HG02852 (cell line): Measurements from ENCODE around the gene GOLGA6L6.
A peak's percentile ranks its signal among the peaks of the same experiment; 100 is the strongest.
"Not testable (repeated sequence)": the region's sequence is repeated elsewhere in the genome, so short reads cannot be mapped to it uniquely, and the experiment has no call there.

Experiments used
- ATAC-seq: cut with Tn5 transposase; IDR thresholded peaks from one replicate; pipeline ENCODE4 v1.9.1; 2021; ENCODE audit warnings: mild to moderate bottlenecking, moderate library complexity; ENCODE audit not compliant: unreplicated experiment

The GOLGA6L6 gene, protein sequence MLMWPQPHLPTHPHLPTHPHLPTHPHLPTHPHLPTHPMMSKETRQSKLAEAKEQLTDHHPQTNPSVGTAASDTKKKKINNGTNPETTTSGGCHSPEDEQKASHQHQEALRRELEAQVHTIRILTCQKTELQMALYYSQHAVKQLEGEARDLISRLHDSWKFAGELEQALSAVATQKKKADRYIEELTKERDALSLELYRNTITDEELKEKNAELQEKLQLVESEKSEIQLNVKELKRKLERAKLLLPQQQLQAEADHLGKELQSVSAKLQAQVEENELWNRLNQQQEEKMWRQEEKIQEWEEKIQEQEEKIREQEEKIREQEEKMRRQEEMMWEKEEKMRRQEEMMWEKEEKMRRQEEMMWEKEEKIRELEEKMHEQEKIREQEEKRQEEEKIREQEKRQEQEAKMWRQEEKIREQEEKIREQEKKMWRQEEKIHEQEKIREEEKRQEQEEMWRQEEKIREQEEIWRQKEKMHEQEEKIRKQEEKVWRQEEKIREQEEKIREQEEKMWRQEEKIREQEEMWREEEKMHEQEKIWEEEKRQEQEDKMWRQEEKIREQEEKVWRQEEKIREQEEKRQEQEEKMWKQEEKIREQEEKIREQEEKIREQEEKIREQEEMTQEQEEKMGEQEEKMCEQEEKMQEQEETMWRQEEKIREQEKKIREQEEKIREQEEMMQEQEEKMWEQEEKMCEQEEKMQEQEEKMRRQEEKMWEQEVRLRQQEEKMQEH

DNA sequence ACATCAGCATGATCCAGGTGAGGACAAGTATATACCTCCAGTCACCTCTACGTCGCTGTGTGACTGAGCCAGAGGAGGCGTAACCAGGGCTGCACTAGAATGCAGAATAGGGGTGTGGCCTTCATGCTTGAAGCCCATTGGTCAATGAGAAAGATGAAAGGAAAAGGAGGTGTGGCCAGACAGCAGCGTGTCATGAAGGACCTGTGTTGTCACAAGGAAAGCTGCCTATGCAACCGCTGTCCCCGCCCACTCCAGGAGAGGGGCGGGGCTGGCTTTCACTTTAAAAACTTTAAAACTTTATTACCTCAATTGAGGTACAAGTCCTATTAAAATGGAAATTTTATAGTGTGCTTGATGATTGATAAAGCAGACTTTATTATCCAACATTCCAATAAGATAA is at the start of gene GOLGA6L6:
GOLGA6L6 (minus strand) TSS at position 101 of the 400 bp plus-strand sequence; CDS start at position 10, 91 bp downstream.
- not testable (repeated sequence) for ATAC-seq

DNA sequence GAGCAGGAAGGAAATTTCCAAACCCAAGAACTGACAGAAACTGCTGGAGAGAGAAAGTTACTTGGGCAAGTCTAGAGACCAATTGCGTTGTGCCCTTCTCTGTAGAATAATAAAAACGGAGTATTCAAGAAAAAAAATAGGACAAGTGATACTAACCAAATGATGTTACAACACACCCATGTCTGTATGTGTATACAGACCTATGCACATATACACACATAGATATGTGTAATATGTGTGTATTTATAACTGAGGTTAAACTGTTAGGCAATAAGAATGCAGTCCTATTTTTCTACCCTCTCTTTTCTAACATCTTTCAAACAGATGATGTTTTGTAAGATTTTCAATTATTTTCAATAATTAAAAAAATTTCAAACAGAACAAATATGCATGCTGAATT is 48.5 kb upstream of the GOLGA6L6 start:
- not testable (repeated sequence) for ATAC-seq

- ATAC-seq, result not testable (repeated sequence)
Observed at GRCh38 chr15:20586821-20587220, 45.2 kb upstream of the GOLGA6L6 start.

DNA sequence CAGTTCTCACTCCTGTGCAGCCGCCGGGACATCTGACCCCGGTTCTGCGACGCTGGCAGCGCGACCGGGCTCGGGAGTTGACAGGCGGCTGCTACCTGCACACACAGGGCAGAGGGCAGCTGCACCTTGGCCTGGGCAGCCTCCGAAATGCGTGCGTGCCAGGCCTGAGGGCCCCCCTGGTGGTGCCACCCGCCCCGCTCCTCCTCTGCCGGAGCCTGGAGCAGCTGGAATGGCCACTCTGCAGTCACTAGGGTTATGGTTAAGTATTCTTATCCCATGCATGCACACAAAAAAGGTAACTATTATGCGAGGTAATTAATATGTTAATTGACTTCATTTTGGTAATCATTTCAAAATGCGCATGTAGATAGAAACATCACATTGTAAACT is 41.1 kb upstream of the GOLGA6L6 start:
- not testable (repeated sequence) for ATAC-seq

DNA sequence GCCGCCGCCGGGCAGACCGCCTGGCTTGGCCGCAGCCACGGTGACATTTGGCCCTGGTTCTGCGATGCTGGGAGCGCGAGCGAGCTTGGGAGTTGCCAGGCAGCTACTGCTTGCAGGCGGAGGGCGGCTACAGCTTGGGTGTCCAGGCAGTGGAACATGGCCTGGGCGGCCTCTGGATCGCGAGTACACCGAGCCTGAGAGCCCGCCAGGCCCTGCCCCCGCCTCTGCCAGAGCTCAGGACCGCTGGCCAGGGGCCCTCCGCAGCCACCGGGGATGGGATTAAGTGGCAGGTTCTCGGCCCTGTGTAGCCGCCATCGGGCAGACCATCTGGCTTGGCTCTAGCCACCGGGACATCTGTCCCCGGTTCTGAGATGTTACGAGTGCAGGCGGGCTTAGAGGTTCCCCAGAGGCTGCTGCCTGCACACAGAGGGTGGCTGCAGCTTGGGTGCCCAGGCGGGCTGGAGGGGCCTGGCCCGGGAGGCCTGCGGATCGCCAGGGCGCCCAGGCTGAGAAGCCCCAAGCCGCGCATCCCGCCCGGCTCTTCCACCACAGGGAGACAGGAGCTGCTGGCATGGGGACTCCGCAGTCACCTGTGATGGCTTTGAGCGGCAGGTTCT is 40.6 kb upstream of the GOLGA6L6 start:
- not testable (repeated sequence) for ATAC-seq

DNA sequence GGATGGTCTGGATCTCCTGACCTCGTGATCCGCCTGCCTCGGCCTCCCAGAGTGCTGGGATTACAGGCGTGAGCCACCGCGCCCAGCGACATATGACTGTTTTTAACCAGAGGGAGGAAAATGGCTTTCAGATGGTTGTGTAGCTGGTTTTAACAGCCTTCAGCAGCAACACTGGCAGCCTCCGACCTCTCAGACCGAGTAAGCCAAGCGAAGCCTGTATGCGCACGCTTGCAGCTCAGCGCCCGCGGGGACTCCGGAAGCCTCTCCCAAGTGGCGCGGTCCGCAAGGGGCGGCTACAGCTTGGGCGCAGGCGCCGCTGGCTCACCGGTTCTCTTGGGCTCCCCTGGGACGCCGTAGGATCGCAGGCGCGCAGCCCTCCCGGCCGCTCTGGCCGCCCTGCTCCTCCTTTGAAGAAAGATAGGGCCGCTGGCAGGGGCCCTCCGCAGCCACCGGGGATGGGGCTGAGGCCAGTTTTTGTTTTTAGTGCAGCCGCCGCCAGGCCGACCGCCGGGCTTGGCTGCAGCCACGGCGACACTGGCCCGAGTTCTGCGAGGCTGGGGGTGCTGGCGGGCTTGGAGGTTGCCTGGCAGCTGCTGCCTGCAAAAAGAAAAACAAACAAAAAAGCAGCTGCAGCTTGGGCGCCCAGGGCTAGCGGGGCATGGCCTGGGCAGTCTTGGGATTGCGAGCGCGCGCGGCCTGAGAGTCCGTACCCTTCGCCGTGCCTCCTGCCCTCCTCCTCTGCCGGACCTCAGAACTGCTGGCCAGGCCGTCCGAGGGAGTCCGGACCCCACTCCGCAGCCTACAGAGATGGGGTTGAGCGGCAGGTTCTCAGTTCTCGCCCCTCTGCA is 39.9 kb upstream of the GOLGA6L6 start:
- not testable (repeated sequence) for ATAC-seq

GRCh38 chr15:20579662-20580061 is 38.1 kb upstream of the GOLGA6L6 start:
- not testable (repeated sequence) for ATAC-seq

DNA sequence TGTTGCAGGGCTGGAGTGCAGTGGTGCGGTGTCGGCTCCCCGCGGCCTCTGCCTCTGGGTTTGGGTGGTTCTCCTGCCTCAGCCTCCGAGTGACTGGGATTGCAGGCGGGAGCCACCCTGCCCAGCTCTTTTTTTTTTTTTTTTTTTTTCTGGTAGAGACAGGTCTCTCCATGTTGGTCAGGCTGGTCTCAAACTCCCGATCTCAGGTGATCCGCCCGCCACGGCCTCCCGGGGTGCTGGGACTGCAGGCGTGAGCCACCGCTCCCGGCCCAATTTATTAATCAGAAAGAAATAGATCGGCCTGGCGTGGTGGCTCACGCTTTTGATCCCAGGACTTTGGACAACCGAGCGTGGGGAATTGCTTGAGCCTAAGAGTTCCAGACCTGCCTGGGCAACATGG is 9.7 kb upstream of the GOLGA6L6 start:
- ATAC-seq, result not testable (repeated sequence)

DNA sequence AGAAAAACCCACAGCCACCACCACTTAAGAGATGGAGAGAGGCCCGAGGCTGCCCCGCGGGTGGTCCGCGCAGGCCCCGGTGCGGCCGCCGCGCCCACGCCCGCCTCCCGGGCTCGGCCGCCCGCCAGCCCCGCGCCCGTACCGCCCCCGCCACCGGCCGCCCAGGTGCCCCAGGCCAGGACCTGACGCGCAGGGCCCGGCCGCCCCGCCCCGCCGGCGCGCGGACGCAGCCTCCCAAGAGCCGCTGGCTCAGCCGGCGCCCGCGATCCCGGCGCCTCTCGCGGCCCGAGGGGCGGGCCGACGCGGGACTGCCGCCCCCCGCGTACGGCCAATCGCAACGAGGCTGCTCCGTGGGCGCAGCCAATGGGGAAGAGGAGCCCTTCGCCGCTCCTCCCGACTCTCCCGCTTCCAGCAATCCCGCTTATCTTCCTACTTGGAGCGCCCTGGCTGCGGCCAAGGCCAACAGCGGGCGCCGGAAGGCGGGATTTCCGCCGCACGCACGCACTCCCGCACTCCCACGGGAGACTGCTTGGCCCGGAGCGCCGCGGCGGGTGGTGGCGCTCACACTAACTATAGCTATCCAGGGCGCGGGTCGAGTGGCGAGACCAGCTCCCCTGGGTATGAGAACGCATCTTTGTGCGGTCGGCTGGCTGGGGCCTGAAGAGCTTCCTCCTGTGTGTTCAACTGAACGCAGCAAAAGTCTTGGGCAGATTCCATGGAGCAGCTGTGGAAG is 35.5 kb downstream of the GOLGA6L6 start:
- peak; percentile 57 for ATAC-seq

DNA sequence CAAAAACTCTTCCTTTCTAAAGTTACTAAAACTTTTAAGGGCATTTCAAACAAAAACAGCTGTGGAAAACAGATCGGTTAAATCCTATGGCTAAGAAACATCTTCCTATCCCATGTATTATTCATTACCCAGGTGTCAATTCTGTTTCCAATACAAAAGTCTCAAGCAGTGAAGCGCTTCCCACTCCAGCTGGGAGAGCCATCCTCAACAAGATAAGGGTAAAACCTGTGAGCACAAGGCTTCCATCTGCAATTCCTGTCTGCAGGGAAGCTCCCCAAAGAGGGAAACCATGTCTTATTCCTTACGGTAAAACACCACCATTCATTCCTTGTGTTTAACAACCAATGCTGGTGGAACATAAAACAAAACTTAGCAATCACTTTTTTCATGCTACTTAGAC is 38.8 kb downstream of the GOLGA6L6 start:
- ATAC-seq, result not testable (repeated sequence)

GRCh38 chr15:20501512-20502222 is 39.9 kb downstream of the GOLGA6L6 start:
- ATAC-seq, result not testable (repeated sequence)

- ATAC-seq, result not testable (repeated sequence)
Observed at GRCh38 chr15:20497781-20498180, 43.8 kb downstream of the GOLGA6L6 start.

DNA sequence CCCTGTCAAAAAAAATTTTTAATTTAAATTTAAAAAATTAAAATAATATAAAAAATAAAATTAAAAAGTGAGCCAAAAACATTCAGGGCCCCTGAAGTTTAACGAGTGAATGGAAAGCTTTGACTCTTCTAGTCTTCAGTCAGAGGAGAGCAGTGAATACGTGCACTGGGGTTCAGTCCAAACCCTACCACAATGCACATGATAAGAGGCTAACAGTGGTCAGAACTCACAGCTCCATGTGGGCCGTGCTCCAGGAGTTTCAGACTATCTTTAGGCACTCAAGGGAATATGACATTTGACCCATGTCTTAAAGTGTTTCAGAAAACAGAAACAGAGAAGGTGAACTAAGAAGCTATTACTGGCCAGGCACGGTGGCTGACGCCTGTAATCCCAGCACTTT is 48.6 kb downstream of the GOLGA6L6 start:
- ATAC-seq, result not testable (repeated sequence)

DNA sequence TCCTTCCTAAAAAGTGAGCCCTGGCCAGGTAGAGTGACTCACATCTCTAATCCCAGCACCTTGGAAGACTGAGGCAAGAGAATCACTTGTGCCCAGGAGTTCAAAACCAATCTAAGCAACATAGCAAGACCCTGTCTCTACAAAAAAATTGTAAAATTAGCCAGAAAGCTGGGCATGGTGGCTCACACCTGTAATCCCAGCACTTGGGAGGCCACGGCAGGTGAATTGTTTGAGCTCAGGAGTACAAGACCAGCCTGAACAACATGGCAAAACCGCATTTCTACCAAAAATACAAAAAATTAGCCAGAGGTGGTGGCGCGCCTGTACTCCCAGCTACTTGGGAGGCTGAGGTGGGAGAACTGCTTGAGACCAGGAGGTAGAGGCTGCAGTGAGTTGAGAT is 49.0 kb downstream of the GOLGA6L6 start:
- ATAC-seq, result not testable (repeated sequence)

- ATAC-seq, result not testable (repeated sequence)
Observed at GRCh38 chr15:20489320-20489719, 52.3 kb downstream of the GOLGA6L6 start.
